WERI-Rb-1 (cell line): ENCODE results near the gene BLMH.

Experiments used
- DNase-seq: peaks from one replicate; pipeline ENCODE4 v3.0.0-alpha.2; 2020
- H3K27ac ChIP-seq: fragments of 250-450 bp; sonication (Bioruptor Pico); 2 replicates; pipeline ENCODE4 v1.5.1; 2020; ENCODE audit warnings: mild to moderate bottlenecking, moderate library complexity
- H3K27me3 ChIP-seq: fragments of 250-450 bp; sonication (Bioruptor Pico); 2 replicates; pipeline ENCODE4 v1.5.1; 2021; ENCODE audit warnings: mild to moderate bottlenecking, low read depth, moderate library complexity; ENCODE audit not compliant: insufficient read depth, severe bottlenecking
- H3K36me3 ChIP-seq: fragments of 250-450 bp; sonication (Bioruptor Pico); 2 replicates; pipeline ENCODE4 v1.5.1; 2020; ENCODE audit warnings: mild to moderate bottlenecking, moderate library complexity
- H3K4me3 ChIP-seq: 2 replicates; pipeline ENCODE4 v1.5.1; 2011; ENCODE audit warnings: low read depth, mild to moderate bottlenecking, control low read depth, low read length
- H3K9me3 ChIP-seq: fragments of 250-450 bp; sonication (Bioruptor Pico); 2 replicates; pipeline ENCODE4 v1.5.1; 2021; ENCODE audit warnings: mild to moderate bottlenecking, moderate library complexity; ENCODE audit not compliant: severe bottlenecking
- TF ChIP-seq, protein P1 (sequence below): IDR thresholded peaks from 2 replicates; pipeline ENCODE4 v1.5.1; 2011; ENCODE audit warnings: low read depth, mild to moderate bottlenecking, control low read depth, inconsistent platforms, low read length

BLMH gene

DNA sequence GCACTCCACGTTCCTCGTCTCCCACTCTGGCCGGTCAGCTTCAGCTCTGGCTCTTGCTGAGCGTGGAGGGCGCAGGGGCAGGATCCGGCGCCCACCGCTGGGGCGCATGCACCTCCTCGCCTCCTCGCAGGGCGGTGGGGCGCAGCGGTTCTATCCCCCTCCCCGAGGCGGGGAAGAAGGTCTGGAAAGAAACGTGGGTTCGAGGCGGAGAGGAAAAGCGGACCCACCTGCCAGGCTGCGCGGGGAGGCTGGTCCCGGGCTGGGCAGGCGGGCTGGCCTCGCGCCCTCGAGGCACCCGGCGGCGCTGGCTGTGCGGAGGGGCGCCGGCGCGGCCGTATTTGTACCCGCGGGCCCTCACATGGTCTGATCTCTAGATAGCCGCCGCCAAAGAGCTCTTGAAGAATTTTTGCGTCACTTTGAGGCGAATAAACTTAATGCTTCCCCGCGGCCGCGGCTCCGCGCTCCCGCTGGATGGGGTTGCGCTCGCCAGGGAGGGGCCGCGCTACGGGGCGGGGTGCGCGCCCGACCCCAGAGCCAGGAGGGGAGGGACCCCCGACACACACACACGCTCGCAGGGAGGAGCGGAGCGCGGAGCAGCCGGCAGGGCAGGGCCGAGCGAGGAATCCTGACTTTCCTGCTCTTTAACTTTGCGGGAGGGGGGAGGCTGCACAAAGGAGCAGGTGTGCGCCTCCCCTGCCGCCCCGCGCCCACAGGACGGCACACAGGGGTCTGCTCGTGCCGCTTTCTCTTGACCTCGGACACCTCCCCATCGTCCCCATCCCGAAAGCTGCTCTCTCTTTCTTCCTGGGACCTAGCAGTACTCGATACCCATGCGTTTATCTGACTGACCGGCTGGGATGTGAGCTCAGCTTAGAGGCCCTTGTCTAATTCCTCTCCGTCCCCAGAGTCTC is 56.1 kb downstream of the BLMH start, which contains the start of gene SLC6A4:
Gene SLC6A4 (minus strand): TSS at position 312 of the 911 bp plus-strand sequence. CDS start 13,739 bp downstream, outside the sequence.
- no peak within 1 kb of the TSS for H3K4me3 ChIP-seq
- no peaks in the 10 kb centered on the region for H3K9me3 ChIP-seq
- TF ChIP-seq, protein P1, sequence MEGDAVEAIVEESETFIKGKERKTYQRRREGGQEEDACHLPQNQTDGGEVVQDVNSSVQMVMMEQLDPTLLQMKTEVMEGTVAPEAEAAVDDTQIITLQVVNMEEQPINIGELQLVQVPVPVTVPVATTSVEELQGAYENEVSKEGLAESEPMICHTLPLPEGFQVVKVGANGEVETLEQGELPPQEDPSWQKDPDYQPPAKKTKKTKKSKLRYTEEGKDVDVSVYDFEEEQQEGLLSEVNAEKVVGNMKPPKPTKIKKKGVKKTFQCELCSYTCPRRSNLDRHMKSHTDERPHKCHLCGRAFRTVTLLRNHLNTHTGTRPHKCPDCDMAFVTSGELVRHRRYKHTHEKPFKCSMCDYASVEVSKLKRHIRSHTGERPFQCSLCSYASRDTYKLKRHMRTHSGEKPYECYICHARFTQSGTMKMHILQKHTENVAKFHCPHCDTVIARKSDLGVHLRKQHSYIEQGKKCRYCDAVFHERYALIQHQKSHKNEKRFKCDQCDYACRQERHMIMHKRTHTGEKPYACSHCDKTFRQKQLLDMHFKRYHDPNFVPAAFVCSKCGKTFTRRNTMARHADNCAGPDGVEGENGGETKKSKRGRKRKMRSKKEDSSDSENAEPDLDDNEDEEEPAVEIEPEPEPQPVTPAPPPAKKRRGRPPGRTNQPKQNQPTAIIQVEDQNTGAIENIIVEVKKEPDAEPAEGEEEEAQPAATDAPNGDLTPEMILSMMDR: no peak
- DNase-seq: no peak
- no peaks in the 10 kb centered on the region for H3K36me3 ChIP-seq
- no peaks in the 10 kb centered on the region for H3K27me3 ChIP-seq
- no peak within 1 kb of the TSS for H3K27ac ChIP-seq

DNA sequence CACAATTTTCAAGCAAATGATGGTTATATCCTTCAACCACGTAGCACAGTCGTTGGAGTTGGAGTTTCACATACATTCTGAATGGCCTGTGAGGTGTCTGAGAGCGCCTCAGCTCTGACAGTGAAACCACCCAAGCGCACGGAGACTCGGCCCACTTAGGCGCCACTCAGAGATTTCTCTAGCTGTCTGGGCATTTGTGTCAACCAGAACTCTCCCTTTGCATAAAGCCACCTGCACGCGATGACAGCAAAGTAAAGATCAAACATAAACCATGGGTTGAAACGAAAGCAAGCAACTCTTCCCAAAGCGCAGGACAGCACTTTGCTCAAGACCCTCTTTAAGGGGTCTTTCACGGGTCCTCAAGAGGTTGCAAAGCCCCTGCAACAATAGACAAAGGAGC is 56.8 kb downstream of the BLMH start:
- Histone ChIP-seq H3K27me3 (no peaks in the 10 kb centered on the region), H3K36me3 (no peaks in the 10 kb centered on the region), H3K27ac (no peak overlapping the region), H3K9me3 (no peaks in the 10 kb centered on the region), H3K4me3 (no peak overlapping the region)
- no peak for DNase-seq
- TF ChIP-seq, protein P1: no peak

- Histone ChIP-seq H3K9me3 (no peaks in the 10 kb centered on the region), H3K27ac (no peak overlapping the region), H3K4me3 (no peak overlapping the region), H3K36me3 (no peaks in the 10 kb centered on the region), H3K27me3 (no peaks in the 10 kb centered on the region)
- no peak for DNase-seq
- TF ChIP-seq, protein P1: no peak
These were observed 57.4 kb downstream of the BLMH start for GRCh38 chr17:30234296-30234695.

GRCh38 chr17:30232824-30233427 is 58.8 kb downstream of the BLMH start:
- TF ChIP-seq, protein P1: no peak
- no peaks in the 10 kb centered on the region for H3K27me3 ChIP-seq
- no peak overlapping the region for H3K4me3 ChIP-seq
- no peak overlapping the region for H3K27ac ChIP-seq
- H3K9me3 ChIP-seq: no peaks in the 10 kb centered on the region
- DNase-seq: no peak
- H3K36me3 ChIP-seq: no peaks in the 10 kb centered on the region

DNA sequence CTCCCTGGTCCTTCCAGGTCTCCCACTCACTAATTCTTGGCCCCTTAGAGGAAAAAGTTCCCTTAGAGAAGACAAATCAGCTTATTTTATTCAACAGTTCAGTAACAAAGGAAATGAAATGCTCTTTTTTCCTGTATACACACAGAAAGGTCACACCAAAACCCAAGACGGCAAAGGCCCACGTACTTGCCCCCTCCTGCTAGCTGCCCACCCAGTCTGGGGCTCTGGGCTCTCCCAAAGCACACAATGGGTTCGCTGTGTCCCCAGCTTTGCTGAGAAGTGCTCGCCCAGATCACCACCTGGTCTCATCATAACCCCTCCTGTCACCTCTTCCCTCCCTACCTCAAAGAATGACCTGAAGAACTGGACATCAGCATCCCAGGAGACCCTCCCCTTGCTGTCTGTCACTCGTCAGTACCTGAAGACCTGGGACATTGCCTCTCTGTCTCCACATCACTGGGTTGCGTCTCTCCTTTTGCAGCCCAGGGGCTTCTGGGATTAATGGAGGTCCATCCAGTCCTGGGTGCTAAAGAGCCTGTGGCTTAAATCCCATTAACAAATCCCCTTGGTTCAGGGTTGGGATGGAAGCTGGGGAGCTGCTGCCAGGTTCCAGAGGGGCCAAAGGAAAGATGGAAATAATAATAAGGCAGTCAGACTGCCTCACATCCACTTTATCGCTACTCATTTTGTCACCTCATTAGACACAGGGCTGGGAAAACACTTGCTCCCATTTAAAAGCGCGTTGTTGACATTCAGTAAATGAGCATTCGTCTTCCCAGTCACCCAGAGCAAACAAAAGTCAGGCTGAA is 59.5 kb downstream of the BLMH start:
- Histone ChIP-seq H3K27me3 (no peaks in the 10 kb centered on the region), H3K4me3 (no peak overlapping the region), H3K36me3 (no peaks in the 10 kb centered on the region), H3K27ac (no peak overlapping the region), H3K9me3 (no peaks in the 10 kb centered on the region)
- no peak for DNase-seq
- TF ChIP-seq, protein P1: no peak
